ENCODE results near the gene STPG3.
"Not testable (repeated sequence)": the region's sequence is repeated elsewhere in the genome, so short reads cannot be mapped to it uniquely, and the experiment has no call there.

Gene STPG3

GRCh38 chr9:137234055-137234697 lies 16.9 kb upstream of the STPG3 start:
- no peak for DNase-seq

- DNase-seq = no peak
Measured at GRCh38 chr9:137234758-137235423, 16.2 kb upstream of the STPG3 start.

- DNase-seq = no peak
Measured at GRCh38 chr9:137235424-137236237, 15.5 kb upstream of the STPG3 start.

GRCh38 chr9:137236238-137236935 lies 14.7 kb upstream of the STPG3 start:
- DNase-seq = peak; percentile 90 to 91

DNA sequence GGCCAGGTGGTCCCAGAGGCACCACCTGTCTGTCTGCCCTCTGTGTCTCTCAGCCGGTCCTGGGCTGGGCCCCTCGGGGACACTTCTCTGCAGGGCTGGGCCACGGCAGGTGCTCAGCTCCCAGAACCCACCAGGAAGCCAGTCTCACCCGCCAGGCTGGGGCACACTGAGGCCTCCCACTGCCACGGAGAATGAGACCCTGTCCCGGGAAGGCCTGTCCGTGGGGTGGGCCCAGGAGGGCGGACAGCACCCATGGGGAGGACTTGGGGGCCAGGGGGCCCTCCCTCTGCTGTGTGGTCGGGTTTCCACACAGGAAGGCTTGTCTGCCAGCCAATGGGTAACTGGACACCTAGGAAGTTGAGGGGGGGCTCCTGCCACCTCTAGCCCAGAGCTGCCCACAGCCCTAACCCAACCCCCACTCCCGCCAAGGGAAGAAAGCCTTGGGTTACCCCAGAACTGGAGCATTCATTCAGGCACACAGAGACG lies 14.1 kb upstream of the STPG3 start:
- DNase-seq = no peak

- no peak for DNase-seq
Measured at GRCh38 chr9:137237759-137238726, 13.0 kb upstream of the STPG3 start.

DNA sequence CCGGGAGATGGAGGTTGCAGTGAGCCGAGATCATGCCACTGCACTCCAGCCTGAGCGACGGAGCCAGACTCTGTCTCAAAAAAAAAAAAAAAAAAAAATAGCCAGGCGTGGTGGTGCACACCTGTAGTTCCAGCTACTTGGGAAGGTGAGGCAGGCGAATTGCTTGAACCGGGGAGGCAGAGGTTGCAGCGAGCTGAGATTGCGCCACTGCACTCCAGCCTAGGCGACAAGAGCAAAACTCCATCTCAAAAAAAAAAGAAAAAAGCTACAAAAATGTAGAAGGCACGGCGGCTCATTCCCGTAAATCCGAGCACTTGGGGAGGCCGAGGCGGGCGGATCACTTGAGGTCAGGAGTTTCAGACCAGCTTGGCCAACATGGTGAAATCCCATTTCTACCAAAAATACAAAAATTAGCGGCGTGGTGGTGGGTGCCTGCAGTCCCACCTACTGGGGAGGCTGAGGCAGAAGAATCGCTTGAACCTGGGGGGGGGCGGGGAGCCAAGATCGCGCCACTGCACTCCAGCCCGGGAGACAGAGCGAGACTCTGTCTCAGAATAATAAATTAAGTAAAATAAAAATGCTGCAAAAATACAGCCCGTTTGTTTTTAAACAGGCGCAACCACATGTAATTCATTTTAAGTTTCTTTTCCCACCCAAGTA lies 11.4 kb upstream of the STPG3 start:
- DNase-seq = not testable (repeated sequence)

DNA sequence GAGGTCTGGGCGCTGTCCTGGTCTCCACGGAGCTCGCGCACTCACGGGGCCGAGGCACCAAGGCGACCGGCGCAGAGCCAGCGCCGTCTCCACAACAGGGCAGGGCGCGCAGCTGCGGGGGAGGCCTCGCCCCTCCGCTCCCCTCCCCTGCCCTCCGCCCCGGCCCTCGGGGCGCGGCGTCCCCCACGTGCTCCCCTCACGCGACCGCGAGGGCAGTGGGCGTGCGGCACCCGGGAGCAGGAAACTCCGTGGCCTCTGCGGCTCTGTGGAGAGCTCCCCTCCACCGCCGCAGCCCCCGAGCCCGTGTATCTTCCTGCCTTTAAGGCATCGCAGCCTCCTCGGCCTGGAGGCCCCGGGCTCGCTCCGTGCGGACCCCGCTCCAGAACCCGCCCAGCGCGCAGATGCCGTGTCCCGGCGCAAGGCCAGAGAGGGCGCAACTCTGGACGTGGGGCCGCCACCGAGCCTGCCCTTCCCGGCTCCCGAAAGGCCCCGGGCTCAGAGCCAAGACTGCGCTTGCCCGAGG lies 10.7 kb upstream of the STPG3 start:
- peak; percentile 74 to 77 for DNase-seq

DNA sequence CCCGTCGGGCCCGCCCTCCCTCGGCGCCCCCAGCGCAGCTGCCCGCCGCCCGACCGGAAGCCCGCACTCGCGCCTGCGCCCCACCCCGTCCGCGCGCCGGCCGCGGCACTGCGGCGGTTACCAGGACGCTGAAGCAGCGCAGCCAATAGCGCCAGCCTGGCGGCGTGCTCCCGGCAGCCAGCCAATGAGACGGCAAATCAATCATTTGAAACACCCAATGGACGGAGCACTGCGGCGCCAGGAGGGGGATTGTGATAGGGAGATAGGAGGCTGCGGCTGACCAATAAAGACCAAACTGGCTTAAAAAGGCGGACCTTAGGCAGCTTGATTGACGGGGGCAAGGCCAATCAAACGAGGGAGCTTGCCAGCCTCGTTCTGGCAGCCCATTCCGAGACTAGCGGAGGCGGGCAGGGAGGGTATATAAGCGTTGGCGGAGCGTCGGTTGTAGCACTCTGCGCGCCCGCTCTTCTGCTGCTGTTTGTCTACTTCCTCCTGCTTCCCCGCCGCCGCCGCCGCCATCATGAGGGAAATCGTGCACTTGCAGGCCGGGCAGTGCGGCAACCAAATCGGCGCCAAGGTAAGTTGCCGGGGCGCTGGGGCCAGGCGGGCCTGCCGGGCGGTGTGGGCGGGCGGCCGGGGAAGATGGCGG lies 10.1 kb upstream of the STPG3 start, which contains the start of gene TUBB4B:
Gene TUBB4B, plus strand, starts transcription at position 447 of the 649 bp plus-strand sequence. Its CDS starts 74 bp downstream, at position 521.
- DNase-seq = peak; percentile 99 to 100

GRCh38 chr9:137241490-137242268 lies 9.4 kb upstream of the STPG3 start:
- peak; percentile 64 for DNase-seq

DNA sequence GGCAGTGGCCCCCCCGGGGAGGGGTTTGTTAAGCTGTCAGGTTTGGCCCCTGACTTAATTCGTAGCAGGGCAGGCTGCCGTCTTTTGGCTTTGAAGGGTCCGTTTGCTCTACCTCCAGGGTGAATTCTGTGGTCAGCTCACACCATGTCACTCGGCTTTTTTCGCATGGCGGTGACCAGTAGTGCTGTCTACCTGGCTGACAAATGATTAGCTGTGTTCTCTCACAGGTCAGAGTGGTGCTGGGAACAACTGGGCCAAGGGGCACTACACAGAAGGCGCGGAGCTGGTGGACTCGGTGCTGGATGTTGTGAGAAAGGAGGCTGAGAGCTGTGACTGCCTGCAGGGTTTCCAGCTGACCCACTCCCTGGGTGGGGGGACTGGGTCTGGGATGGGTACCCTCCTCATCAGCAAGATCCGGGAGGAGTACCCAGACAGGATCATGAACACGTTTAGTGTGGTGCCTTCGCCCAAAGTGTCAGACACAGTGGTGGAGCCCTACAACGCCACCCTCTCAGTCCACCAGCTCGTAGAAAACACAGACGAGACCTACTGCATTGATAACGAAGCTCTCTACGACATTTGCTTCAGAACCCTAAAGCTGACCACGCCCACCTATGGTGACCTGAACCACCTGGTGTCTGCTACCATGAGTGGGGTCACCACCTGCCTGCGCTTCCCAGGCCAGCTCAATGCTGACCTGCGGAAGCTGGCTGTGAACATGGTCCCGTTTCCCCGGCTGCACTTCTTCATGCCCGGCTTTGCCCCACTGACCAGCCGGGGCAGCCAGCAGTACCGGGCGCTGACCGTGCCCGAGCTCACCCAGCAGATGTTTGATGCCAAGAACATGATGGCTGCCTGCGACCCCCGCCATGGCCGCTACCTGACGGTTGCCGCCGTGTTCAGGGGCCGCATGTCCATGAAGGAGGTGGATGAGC lies 8.6 kb upstream of the STPG3 start:
- DNase-seq = peak in 1 of 2 donors; percentile 11

DNA sequence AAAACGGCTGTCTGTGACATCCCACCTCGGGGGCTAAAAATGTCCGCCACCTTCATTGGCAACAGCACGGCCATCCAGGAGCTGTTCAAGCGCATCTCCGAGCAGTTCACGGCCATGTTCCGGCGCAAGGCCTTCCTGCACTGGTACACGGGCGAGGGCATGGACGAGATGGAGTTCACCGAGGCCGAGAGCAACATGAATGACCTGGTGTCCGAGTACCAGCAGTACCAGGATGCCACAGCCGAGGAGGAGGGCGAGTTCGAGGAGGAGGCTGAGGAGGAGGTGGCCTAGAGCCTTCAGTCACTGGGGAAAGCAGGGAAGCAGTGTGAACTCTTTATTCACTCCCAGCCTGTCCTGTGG lies 7.8 kb upstream of the STPG3 start:
- not testable (repeated sequence) for DNase-seq

DNA sequence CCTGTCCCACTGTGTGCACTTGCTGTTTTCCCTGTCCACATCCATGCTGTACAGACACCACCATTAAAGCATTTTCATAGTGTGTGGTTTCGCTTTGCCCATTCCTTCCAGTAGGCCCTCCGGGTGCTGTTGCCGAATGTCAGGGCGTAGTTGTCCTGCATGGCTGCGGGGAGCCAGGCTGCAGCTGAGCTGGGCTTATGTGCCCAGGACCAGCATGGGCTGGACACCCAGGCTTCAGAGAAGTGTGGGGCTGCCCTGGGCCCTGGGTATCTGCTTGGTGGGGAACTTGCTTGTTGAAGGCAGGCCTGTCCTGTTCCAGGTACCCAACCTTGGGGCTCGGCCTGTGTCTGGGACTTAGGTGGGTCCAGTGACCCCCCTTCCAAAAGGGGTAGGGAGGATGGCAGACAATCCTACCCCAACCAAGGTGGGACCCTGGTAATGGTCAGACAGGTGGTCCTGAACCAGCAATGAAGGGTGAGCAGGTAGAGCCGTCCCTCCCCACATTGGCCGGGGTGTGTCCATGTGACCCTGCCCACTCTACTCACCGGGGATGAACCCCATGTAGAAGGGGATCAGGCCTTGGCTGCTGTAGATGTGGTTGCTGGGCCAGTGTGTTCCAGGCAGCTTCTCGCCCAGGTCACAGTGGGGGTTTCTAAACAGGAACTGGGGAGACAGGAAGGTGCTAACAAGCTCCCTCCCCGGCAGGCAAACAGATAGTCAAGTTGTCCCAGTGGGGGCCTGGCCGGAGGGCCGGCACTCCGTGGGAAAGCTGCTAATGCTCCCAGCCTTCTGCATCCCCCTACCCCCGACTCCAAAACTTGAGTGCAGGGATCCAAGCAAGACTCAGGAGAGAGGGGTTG lies 7.2 kb upstream of the STPG3 start:
- peak in 1 of 2 donors; percentile 11 for DNase-seq

DNA sequence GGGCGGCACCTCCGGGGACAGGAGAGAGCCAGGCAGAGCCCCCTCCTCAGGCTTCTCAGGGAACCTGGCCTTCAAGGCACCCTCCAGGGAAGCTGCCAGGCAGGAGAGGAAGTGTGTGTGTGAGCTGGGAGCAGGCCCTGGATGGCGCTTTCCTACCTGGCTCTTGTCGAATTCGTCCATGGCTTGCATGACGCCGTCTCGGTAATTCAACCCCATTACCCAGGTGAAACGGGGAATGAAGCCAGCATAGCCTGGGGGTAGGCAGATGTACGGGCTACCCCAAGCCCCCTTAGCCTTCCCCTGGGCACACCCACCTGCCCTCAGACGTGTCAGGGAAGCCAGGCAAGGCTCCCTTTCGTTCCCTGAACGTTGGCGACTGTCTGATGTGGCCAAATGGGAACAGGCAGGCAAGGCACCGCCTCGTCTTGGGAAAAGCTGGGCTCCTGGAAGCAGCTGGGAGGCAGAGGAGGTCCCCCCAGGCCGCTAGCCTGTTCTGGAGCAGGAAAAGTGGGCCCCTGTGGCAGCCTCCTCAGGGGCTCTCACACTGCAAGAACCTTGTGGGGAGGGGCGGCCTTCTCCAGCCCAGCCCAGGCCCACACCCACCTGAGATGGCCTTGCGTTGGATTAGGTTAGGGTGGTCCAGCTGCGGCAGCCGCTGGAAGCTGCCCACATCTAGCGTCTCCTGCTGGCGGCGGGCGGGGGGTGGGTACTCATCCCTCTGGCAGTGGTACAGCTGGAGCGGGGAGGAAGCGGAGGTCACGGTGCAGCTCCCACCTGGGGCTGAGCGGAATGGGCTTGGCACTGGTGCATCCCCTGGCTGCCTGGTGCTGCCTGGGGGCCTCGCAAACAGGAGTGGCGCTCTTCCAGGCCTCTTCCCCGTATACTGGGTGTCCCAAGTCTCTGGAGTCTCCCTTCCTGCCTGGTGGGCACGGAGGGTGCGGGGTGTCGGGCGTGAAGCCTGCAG lies 6.3 kb upstream of the STPG3 start:
- no peak for DNase-seq

- no peak for DNase-seq
Measured at GRCh38 chr9:137245450-137246421, 5.3 kb upstream of the STPG3 start.
